Skeletal muscle satellite cell (primary cell): ENCODE results near the gene ITGBL1.
A peak's percentile ranks its signal among the peaks of the same experiment; 100 is the strongest.

Experiments
- H3K27me3 ChIP-seq: 2 replicates; pipeline ENCODE4 v1.7.0; 2013; ENCODE audit warnings: low read length; ENCODE audit not compliant: control insufficient read depth, insufficient read depth
- H3K36me3 ChIP-seq: 2 replicates; pipeline ENCODE4 v1.7.0; 2013; ENCODE audit warnings: mild to moderate bottlenecking, control low read depth, low read length; ENCODE audit not compliant: insufficient read depth
- H3K4me1 ChIP-seq: 2 replicates; pipeline ENCODE4 v1.7.0; 2013; ENCODE audit warnings: low read length; ENCODE audit not compliant: control insufficient read depth, insufficient read depth
- H3K4me2 ChIP-seq: 2 replicates; pipeline ENCODE4 v1.7.0; 2013; ENCODE audit warnings: mild to moderate bottlenecking, low read length
- H3K4me3 ChIP-seq: 2 replicates; pipeline ENCODE4 v1.7.0; 2013; ENCODE audit warnings: low read length
- H3K9ac ChIP-seq: 2 replicates; pipeline ENCODE4 v1.7.0; 2013; ENCODE audit warnings: mild to moderate bottlenecking, low read depth, low read length, moderate library complexity
- H3K9me3 ChIP-seq: replicated peaks from 2 replicates; pipeline ENCODE4 v1.7.0; 2013; ENCODE audit warnings: mild to moderate bottlenecking, control low read depth, low read length

The ITGBL1 gene

DNA sequence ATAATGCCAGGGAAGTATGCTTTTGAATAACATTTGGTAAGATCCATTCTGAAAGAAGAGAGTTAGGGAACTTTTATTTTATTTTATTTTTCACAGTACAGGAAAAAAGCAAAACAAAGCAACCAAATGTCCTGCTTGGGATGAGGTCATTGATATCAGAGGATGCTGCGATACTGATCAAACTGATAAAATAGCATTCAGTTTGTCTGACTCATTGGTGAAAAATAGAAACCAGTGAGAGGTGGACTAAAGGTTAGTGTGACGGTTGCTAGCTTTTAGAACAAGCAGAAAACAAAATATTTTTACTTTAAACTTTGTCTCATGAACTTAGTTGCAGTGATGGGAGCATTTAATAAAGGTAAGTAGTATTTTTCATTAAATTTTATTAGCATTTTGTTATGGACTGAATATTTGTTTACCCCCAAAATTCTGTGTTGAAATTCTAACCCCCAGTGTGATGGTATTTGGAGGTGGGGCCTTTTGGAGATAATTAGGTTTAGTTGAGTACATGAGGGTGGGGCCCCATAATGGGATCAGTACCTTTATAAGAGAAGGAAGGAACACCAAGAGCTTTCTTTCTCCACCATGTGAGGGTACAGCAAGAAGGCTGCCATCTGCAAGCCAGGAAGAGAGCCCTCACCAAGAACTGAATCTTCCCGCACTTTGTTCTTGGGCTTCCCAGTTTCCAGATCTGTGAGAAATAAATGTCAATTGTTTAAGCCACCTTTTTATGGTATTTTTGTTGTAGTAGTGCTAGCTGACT is 37.3 kb downstream of the ITGBL1 start:
- H3K27me3 ChIP-seq, result no peaks in the 10 kb centered on the region
- peak overlapping the region; percentile 37 for H3K4me2 ChIP-seq
- peaks cover 40% of the 10 kb centered on the region for H3K4me1 ChIP-seq
- H3K9me3 ChIP-seq, result no peaks in the 10 kb centered on the region
- H3K9ac ChIP-seq, result no peak overlapping the region
- H3K4me3 ChIP-seq, result no peak overlapping the region
- peaks cover 23% of the 10 kb centered on the region for H3K36me3 ChIP-seq

DNA sequence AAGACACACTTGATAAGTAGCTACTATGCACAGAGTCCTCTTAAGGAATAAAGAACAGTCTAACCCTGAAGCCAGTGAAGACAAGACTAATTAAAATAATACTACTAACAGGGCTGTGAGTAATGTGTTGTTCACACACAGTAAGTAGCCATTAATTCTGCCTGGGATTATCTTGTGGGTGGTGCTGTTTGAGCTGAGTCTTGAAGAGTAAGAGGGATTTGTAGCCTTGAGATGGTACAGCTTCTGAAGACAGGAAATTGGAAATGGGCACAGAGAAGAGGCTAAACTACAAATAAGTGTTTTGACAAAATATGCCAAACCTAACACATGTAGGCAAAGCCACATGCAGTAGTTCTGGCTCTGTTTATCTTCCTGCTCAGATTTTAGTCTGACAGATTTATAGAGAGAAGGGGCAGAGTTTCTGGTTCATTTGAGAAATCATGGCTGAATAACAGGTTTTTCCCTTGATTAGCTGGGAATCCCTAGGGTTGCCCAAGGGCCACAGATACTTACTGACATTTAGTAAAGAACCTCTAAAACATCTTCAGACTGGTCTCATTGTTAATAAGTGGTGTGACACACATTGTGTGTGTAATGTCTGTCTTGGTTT is 38.0 kb downstream of the ITGBL1 start:
- Histone ChIP-seq H3K4me2 (peak overlapping the region; percentile 37), H3K9me3 (no peaks in the 10 kb centered on the region), H3K27me3 (no peaks in the 10 kb centered on the region), H3K4me3 (no peak overlapping the region), H3K4me1 (peaks cover 40% of the 10 kb centered on the region), H3K9ac (no peak overlapping the region), H3K36me3 (peaks cover 18% of the 10 kb centered on the region)

DNA sequence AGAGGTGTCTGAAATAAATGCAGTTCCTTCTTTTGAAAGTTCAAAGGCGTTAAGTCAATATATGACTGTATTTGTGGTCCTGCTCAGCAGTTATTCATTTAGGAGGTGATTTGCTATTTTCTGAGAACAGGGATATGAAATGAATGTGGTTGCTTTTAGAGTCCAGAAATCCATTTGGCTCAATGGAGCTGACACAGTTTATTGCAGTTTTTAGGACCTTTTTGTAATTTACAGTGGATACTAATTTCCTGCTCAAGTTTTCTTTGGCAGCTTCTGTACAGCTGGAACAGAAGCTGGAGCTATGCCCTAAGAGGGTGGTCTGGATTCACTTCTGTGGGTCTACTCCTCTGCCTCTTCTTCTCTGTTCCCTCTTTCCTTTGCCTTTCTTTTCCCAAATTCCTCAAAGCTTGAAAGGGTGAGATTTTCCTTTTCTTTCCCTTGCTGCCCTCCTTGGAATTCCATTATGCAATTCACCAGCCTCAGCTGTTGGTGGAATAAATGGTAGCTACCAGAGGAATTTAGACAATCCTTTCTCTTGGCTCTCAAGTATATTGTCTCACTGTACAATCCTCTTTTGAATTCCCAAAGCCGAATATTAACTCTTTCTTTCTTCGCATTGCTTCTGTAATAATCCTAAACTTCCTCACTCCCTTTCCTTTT is 39.9 kb downstream of the ITGBL1 start:
- peak overlapping the region; percentile 36 for H3K4me3 ChIP-seq
- peaks cover 50% of the 10 kb centered on the region for H3K4me1 ChIP-seq
- peaks cover 14% of the 10 kb centered on the region for H3K36me3 ChIP-seq
- no peaks in the 10 kb centered on the region for H3K27me3 ChIP-seq
- peak overlapping the region; percentile 44 for H3K4me2 ChIP-seq
- no peaks in the 10 kb centered on the region for H3K9me3 ChIP-seq
- H3K9ac ChIP-seq, result peak overlapping the region; percentile 38

DNA sequence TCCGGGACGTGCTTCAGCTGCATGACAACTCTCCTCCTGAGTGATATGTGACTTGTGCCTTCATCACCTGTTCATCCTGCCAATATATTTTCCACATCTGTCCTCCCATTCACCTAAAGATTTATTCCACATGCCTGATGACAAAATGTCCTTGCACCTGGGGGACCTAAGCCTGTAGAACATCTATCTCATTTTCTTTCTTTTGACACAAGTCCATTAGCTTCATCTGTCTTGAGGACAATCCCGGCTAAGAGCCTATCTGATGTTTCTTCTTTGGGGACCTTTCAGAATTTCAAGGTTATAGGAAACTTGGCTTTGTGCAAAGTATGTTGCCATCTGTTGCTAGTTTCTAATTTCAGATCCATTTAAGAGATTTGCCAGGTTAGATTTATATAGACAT is 41.1 kb downstream of the ITGBL1 start:
- Histone ChIP-seq H3K4me2 (peak overlapping the region; percentile 44), H3K27me3 (no peaks in the 10 kb centered on the region), H3K9ac (no peak overlapping the region), H3K4me3 (no peak overlapping the region), H3K4me1 (peaks cover 53% of the 10 kb centered on the region), H3K9me3 (no peaks in the 10 kb centered on the region), H3K36me3 (peaks cover 19% of the 10 kb centered on the region)

DNA sequence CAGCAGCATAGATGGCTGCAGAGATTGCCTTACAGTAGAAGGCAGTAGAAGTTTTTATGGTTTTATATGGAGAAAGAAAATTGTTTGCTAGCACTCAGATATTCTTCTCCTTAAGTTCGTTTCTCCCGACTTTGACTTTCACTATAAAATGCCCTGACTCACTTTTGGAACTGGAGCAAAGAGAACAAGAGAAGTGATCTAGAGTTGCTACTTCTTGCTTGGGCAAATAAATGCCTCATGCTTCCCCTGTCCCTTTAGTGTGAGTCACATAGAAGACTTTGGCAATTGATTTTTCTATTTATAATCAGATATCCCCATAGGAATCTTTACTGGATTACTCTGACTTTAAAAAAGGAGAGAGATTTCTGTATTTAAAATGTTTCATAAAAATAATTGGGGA is 46.9 kb downstream of the ITGBL1 start:
- H3K27me3 ChIP-seq, result no peaks in the 10 kb centered on the region
- H3K4me1 ChIP-seq, result peaks cover 51% of the 10 kb centered on the region
- H3K36me3 ChIP-seq, result peaks cover 31% of the 10 kb centered on the region
- H3K9ac ChIP-seq, result peak overlapping the region; percentile 9
- no peaks in the 10 kb centered on the region for H3K9me3 ChIP-seq
- H3K4me2 ChIP-seq, result peak overlapping the region; percentile 68
- peak overlapping the region; percentile 9 for H3K4me3 ChIP-seq

DNA sequence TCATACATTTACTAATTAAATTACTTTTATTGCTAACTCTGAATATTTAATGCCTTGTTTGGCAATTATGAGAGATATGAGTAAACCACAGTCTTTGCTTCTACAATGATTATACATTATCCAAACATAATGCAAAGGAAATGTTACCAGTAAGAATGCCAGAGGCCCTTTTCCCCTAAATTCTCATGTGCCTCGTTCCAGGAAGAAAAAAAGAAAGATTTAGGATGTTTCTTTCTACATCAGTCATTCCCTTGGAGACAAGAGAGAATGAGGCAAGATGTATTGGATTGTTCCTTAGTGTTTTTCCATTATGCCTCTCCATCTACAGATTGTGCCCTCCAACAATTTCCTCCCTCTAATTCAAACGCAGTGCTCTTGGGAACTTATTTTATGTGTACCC is 50.1 kb downstream of the ITGBL1 start:
- no peaks in the 10 kb centered on the region for H3K27me3 ChIP-seq
- H3K9me3 ChIP-seq, result no peaks in the 10 kb centered on the region
- no peak overlapping the region for H3K9ac ChIP-seq
- H3K4me1 ChIP-seq, result peaks cover 49% of the 10 kb centered on the region
- peaks cover 40% of the 10 kb centered on the region for H3K36me3 ChIP-seq
- H3K4me2 ChIP-seq, result no peak overlapping the region
- H3K4me3 ChIP-seq, result no peak overlapping the region

DNA sequence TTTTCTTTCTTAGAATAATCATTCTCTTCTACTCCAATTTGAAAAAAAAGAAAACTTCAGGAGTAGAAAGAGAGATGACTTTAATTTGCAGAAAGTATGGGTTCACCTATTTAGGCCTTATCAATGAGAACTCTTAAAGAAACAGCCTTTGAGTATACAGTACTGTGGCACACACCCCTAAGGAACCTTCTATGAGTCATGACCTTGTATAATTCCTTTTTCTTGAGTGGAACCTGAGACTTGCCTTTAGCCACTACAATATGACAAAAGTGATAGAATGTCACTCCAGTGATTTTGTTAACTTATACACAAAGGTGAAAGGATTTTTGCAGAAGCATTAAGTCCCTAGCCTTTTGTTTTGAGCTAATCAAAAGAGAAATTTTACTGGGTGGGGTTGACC is 58.7 kb downstream of the ITGBL1 start:
- Histone ChIP-seq H3K36me3 (peaks cover 22% of the 10 kb centered on the region), H3K4me3 (no peak overlapping the region)

DNA sequence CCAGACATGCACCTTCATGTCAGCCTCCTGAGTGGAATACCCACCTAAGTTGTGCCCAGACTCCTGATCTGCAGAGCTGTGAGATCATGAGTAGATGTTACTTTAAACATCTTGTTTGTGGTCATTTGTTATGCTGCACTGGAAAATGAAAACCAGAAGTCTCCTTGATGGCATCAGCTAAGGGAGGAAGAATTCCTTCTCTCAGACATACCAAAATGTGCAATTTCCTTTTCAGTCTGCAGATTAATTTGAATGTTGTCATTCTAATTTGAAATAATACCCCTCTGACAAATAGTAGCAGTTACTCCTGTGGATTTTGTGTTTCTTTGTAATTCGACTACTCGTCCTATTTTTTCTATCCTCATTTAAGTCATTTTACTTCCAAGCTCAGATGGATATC is 59.3 kb downstream of the ITGBL1 start:
- H3K9ac ChIP-seq, result no peak overlapping the region
- H3K4me2 ChIP-seq, result no peak overlapping the region
- H3K36me3 ChIP-seq, result peaks cover 16% of the 10 kb centered on the region
- no peaks in the 10 kb centered on the region for H3K9me3 ChIP-seq
- H3K4me3 ChIP-seq, result no peak overlapping the region
- H3K27me3 ChIP-seq, result no peaks in the 10 kb centered on the region
- H3K4me1 ChIP-seq, result peaks cover 56% of the 10 kb centered on the region

More for the DNA sequence above, 58.7 kb downstream of the ITGBL1 start:
- H3K27me3 ChIP-seq, result no peaks in the 10 kb centered on the region
- H3K9me3 ChIP-seq, result no peaks in the 10 kb centered on the region
- H3K4me1 ChIP-seq, result peaks cover 50% of the 10 kb centered on the region
- no peak overlapping the region for H3K4me2 ChIP-seq
- H3K9ac ChIP-seq, result no peak overlapping the region

DNA sequence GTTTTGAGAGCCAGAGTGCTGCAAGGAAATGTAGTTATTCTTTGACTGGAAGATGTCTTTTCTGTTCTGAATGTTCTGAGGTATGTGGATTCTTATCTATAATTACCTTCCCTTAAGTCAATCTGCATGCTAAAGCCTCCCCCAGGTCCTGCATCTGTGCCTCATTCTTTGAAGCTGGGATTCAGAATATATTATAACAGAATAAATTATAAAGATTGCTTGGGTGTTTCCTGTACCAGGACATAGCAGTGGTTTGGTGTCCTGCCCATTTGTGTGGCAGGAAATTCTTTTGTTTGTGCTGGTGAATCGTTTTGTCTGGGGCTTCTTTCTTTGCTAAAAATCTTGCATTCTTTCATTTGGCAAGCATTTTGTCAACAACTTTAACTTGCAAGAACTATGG is 60.2 kb downstream of the ITGBL1 start:
- peak overlapping the region; percentile 27 for H3K4me3 ChIP-seq
- H3K9me3 ChIP-seq, result no peaks in the 10 kb centered on the region

DNA sequence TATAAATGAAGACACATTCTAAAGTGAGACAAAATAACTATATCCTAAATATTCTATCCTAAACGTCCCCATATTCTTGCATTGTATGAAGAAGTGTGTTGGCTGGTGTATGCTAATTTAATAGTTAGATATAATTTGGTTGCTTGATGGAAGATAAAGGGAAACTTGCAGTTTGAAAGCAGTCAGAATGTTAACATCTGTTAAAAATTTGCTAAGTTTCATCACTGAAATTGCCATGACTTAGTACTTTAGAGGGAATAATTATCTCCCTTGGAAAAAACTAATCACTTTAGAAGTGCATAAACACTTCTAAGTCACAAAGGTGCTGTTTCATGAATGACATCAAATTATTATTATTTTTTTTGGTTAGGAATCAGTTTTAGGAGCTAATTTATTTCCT is 61.6 kb downstream of the ITGBL1 start:
- no peaks in the 10 kb centered on the region for H3K27me3 ChIP-seq
- no peak overlapping the region for H3K4me3 ChIP-seq
- H3K9me3 ChIP-seq, result no peaks in the 10 kb centered on the region
- H3K4me2 ChIP-seq, result no peak overlapping the region
- peaks cover 5% of the 10 kb centered on the region for H3K36me3 ChIP-seq
- peak overlapping the region; percentile 13 for H3K9ac ChIP-seq
- H3K4me1 ChIP-seq, result peaks cover 59% of the 10 kb centered on the region

More for the DNA sequence above, 60.2 kb downstream of the ITGBL1 start:
- Histone ChIP-seq H3K27me3 (no peaks in the 10 kb centered on the region), H3K4me2 (peak overlapping the region; percentile 61), H3K4me1 (peaks cover 59% of the 10 kb centered on the region), H3K9ac (peak overlapping the region; percentile 7), H3K36me3 (peaks cover 11% of the 10 kb centered on the region)

DNA sequence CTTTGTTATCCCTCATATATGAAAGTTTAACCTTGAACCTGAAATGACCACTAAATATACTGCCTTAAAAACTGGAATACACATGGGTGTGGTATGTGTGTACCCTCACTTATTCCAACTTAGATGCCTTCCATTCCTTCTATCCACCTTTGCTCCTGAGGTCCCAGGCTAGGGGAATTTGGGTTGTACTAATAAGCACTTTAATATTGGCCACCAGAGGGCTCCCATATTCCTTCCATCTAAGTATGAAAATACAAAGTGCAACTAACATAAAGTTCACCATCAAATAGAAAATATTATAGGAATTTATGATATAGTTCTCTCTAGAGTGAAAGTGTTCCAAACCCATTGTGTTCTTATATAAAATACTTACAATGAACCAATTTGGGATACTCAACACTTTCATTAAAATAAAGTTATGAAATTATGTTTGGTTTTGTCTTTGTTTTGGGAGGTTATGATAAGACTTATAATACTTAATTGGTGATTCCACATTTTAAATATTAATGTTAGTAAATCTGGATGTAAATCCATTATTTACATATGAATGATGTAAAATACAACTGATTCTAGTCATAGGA is 62.3 kb downstream of the ITGBL1 start:
- Histone ChIP-seq H3K4me1 (peaks cover 64% of the 10 kb centered on the region), H3K9ac (peak overlapping the region; percentile 13), H3K27me3 (no peaks in the 10 kb centered on the region), H3K4me3 (no peak overlapping the region), H3K36me3 (peaks cover 5% of the 10 kb centered on the region), H3K9me3 (no peaks in the 10 kb centered on the region), H3K4me2 (peak overlapping the region; percentile 26)
